Measurements from ENCODE around the gene AMBP. TPM values are rescaled to one million over a fixed set of nuclear protein-coding genes. Genes with fewer than 3 reads are reported as not detected.
"Not testable (repeated sequence)": the region's sequence is repeated elsewhere in the genome, so short reads cannot be mapped to it uniquely, and the experiment has no call there.

The AMBP gene
- total RNA-seq, 2 experiments from 2014 or later, result not detected

- Histone ChIP-seq H3K4me3 (ENCODE audit: low read length) (no peak overlapping the region), H3K4me1 (ENCODE audit: insufficient read depth, low read length) (no peaks in the 10 kb centered on the region), H3K36me3 (ENCODE audit: insufficient read depth, low read length) (no peaks in the 10 kb centered on the region), H3K9me3 (ENCODE audit: control insufficient read depth in 1 of 2, insufficient read depth in 1 of 2, low read length in 2 of 2) (peaks cover 0 to 3% of the 10 kb centered on the region in 2 experiments), H3K27me3 (ENCODE audit: control insufficient read depth in 1 of 2, insufficient read depth in 2 of 2, low read length in 2 of 2) (peaks cover 0 to 6% of the 10 kb centered on the region in 2 experiments), H3K27ac (ENCODE audit: low read depth in 1 of 2, low read length in 2 of 2) (no peak overlapping the region)
- no peaks in the 10 kb centered on the region for H3K4me1 Mint-ChIP-seq (ENCODE audit: low read depth)
- DNase-seq (no peak), ATAC-seq (ENCODE audit: poor library complexity) (no peak)
- intact Hi-C loops (cut with DNase I, micrococcal nuclease), result no loop called here
- ChIA-PET CTCF (no interaction called here), POLR2A (no interaction called here)
- H3K36me3 Mint-ChIP-seq (ENCODE audit: low read depth), result no peaks in the 10 kb centered on the region
- no peaks in the 10 kb centered on the region for H3K9me3 Mint-ChIP-seq
- no peaks in the 10 kb centered on the region for H3K27me3 Mint-ChIP-seq
- H3K27ac Mint-ChIP-seq, result no peak overlapping the region
- TF ChIP-seq, protein P1, sequence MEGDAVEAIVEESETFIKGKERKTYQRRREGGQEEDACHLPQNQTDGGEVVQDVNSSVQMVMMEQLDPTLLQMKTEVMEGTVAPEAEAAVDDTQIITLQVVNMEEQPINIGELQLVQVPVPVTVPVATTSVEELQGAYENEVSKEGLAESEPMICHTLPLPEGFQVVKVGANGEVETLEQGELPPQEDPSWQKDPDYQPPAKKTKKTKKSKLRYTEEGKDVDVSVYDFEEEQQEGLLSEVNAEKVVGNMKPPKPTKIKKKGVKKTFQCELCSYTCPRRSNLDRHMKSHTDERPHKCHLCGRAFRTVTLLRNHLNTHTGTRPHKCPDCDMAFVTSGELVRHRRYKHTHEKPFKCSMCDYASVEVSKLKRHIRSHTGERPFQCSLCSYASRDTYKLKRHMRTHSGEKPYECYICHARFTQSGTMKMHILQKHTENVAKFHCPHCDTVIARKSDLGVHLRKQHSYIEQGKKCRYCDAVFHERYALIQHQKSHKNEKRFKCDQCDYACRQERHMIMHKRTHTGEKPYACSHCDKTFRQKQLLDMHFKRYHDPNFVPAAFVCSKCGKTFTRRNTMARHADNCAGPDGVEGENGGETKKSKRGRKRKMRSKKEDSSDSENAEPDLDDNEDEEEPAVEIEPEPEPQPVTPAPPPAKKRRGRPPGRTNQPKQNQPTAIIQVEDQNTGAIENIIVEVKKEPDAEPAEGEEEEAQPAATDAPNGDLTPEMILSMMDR (IDR thresholded peaks at IDR 0.05), result no peak
- no peak overlapping the region for H3K4me3 Mint-ChIP-seq
Observed at GRCh38 chr9:114046237-114046755, 31.8 kb downstream of the AMBP start.

GRCh38 chr9:114043660-114044059, 34.4 kb downstream of the AMBP start:
- H3K9me3 ChIP-seq (ENCODE audit: control insufficient read depth in 1 of 2, insufficient read depth in 1 of 2, low read length in 2 of 2); H3K36me3 Mint-ChIP-seq (ENCODE audit: low read depth); CTCF ChIA-PET; H3K27me3 ChIP-seq (ENCODE audit: control insufficient read depth in 1 of 2, insufficient read depth in 2 of 2, low read length in 2 of 2); H3K4me3 Mint-ChIP-seq; ATAC-seq (ENCODE audit: poor library complexity); H3K27me3 Mint-ChIP-seq; POLR2A ChIA-PET; H3K36me3 ChIP-seq (ENCODE audit: insufficient read depth, low read length); DNase-seq; H3K4me1 Mint-ChIP-seq (ENCODE audit: low read depth); H3K4me3 ChIP-seq (ENCODE audit: low read length); H3K27ac Mint-ChIP-seq; intact Hi-C loops (cut with DNase I, micrococcal nuclease); H3K9me3 Mint-ChIP-seq; H3K4me1 ChIP-seq (ENCODE audit: insufficient read depth, low read length); H3K27ac ChIP-seq (ENCODE audit: low read depth in 1 of 2, low read length in 2 of 2): not testable (repeated sequence)

DNA sequence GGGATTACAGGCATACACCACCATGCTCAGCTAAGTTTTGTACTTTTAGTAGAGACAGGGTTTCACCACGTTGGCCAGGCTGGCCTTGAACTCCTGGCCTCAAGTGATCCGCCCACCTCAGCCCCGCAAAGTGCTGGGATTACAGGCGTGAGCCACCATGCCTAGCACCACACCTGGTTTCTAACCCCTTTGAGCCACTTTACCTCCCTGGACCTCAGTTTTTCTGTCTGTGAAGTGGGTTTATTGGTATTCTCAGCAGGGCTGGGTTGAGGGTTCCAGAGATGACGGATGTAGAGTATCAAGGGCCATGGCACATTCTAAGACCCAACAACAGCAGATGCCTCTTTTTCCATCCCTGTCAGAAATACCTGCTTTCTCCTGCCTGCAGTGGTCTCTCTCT, 38.6 kb downstream of the AMBP start:
- no peaks in the 10 kb centered on the region for H3K36me3 ChIP-seq (ENCODE audit: insufficient read depth, low read length)
- TF ChIP-seq, protein P1 (IDR thresholded peaks at IDR 0.05), result no peak
- H3K4me3 Mint-ChIP-seq, result no peak overlapping the region
- H3K9me3 Mint-ChIP-seq, result no peaks in the 10 kb centered on the region
- H3K27ac ChIP-seq (ENCODE audit: low read depth in 1 of 2, low read length in 2 of 2), result no peak overlapping the region
- ATAC-seq (ENCODE audit: poor library complexity) (no peak), DNase-seq (no peak)
- H3K4me3 ChIP-seq (ENCODE audit: low read length), result no peak overlapping the region
- H3K27ac Mint-ChIP-seq, result no peak overlapping the region
- peaks cover 0 to 3% of the 10 kb centered on the region in 2 experiments for H3K9me3 ChIP-seq (ENCODE audit: control insufficient read depth in 1 of 2, insufficient read depth in 1 of 2, low read length in 2 of 2)
- intact Hi-C loops (cut with DNase I, micrococcal nuclease), result no loop called here
- H3K27me3 ChIP-seq (ENCODE audit: control insufficient read depth in 1 of 2, insufficient read depth in 2 of 2, low read length in 2 of 2), result no peaks in the 10 kb centered on the region
- no peaks in the 10 kb centered on the region for H3K27me3 Mint-ChIP-seq
- CTCF ChIA-PET, result no interaction called here
- POLR2A ChIA-PET, result no interaction called here
- no peaks in the 10 kb centered on the region for H3K4me1 ChIP-seq (ENCODE audit: insufficient read depth, low read length)
- H3K36me3 Mint-ChIP-seq (ENCODE audit: low read depth), result no peaks in the 10 kb centered on the region
- no peaks in the 10 kb centered on the region for H3K4me1 Mint-ChIP-seq (ENCODE audit: low read depth)

DNA sequence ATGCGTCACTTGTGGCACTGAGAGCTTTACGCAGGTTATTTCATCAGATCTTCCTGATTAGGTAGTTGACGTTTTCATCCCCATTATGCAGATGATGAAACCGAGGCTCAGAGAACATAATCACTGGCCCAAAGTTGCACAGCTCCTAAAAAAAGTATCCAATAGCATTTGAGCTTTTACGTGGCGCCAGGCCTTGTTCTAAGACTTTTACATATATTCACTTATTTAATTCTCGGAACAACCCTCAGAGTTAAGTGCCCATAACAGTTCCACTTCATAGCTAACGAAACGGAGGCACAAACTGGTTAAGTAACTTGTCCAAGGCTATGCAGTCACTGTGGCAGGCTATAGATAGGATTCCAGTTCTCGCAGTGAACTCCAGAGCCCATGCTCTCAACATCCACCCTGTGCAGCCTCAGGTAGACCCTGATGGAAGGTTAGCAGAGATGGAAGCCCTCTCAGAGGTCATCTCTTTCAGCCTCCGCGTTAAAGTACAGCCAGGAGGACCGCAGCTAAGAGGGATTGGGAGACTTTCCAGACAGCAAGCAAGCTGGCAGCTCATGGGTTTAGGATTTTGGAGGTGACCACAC, 39.3 kb downstream of the AMBP start:
- Histone ChIP-seq H3K36me3 (ENCODE audit: insufficient read depth, low read length) (no peaks in the 10 kb centered on the region), H3K27me3 (ENCODE audit: control insufficient read depth in 1 of 2, insufficient read depth in 2 of 2, low read length in 2 of 2) (no peaks in the 10 kb centered on the region), H3K4me3 (ENCODE audit: low read length) (no peak overlapping the region), H3K27ac (ENCODE audit: low read depth in 1 of 2, low read length in 2 of 2) (no peak overlapping the region), H3K9me3 (ENCODE audit: control insufficient read depth in 1 of 2, insufficient read depth in 1 of 2, low read length in 2 of 2) (peaks cover 0 to 3% of the 10 kb centered on the region in 2 experiments), H3K4me1 (ENCODE audit: insufficient read depth, low read length) (no peaks in the 10 kb centered on the region)
- intact Hi-C loops (cut with DNase I, micrococcal nuclease), result no loop called here
- DNase-seq, result no peak
- Mint-ChIP-seq H3K36me3 (ENCODE audit: low read depth) (no peaks in the 10 kb centered on the region), H3K4me3 (no peak overlapping the region), H3K27me3 (no peaks in the 10 kb centered on the region), H3K4me1 (ENCODE audit: low read depth) (no peaks in the 10 kb centered on the region), H3K27ac (no peak overlapping the region), H3K9me3 (no peaks in the 10 kb centered on the region)
- ChIA-PET CTCF (no interaction called here), POLR2A (no interaction called here)
- TF ChIP-seq, protein P1 (IDR thresholded peaks at IDR 0.05), result no peak
- no peak for ATAC-seq (ENCODE audit: poor library complexity)
